Ovary (tissue), 3 donors: ENCODE measurements around the gene FHAD1.

ENCODE experiments used
- CTCF ChIP-seq, 3 donors: fragments of 450-650 bp in 2 of 3; fragments of 200-600 bp in 1 of 3; IDR thresholded peaks; one replicate each; pipeline versions ENCODE4 v1.5.1 to v1.8.0; 2016 to 2022; ENCODE audit warnings: antibody characterized with exemption in 3 of 3, mild to moderate bottlenecking in 1 of 3
- POLR2A ChIP-seq: fragments of 450-650 bp; IDR thresholded peaks from one replicate; pipeline ENCODE4 v1.6.1; 2017; ENCODE audit warnings: antibody characterized with exemption, mild to moderate bottlenecking, moderate library complexity
- donor health status: DM: no; HTN: no; CAD: no.

- TF ChIP-seq CTCF (IDR thresholded peaks at IDR 0.05) (no peak), POLR2A (no peak)
Measured at GRCh38 chr1:15347182-15347581, 100.2 kb downstream of the FHAD1 start.
